HG03520 (cell line): ENCODE measurements around the gene STOX1.
"Not testable (repeated sequence)": the region's sequence is repeated elsewhere in the genome, so short reads cannot be mapped to it uniquely, and the experiment has no call there.

Experiments
- ATAC-seq: cut with Tn5 transposase; IDR thresholded peaks from one replicate; pipeline ENCODE4 v1.9.1; 2021; ENCODE audit warnings: mild to moderate bottlenecking, moderate library complexity; ENCODE audit not compliant: unreplicated experiment

The STOX1 gene

GRCh38 chr10:68826764-68827591, at the start of gene STOX1:
Gene STOX1, plus strand, starts transcription at chr10:68827531. Its CDS starts 93 bp downstream, at chr10:68827624.
- ATAC-seq = no peak

GRCh38 chr10:68781613-68782574, 45.4 kb upstream of the STOX1 start:
- ATAC-seq = no peak

- no peak for ATAC-seq
Observed at GRCh38 chr10:68784476-68784875, 42.9 kb upstream of the STOX1 start.

- ATAC-seq = no peak
Observed at GRCh38 chr10:68787813-68788212, 39.5 kb upstream of the STOX1 start.

- no peak for ATAC-seq
Observed at GRCh38 chr10:68790476-68790875, 36.9 kb upstream of the STOX1 start.

GRCh38 chr10:68792115-68792514, 35.2 kb upstream of the STOX1 start:
- ATAC-seq = no peak

GRCh38 chr10:68795886-68796532, 31.3 kb upstream of the STOX1 start:
- ATAC-seq = no peak

- no peak for ATAC-seq
Observed at GRCh38 chr10:68796605-68797004, 30.7 kb upstream of the STOX1 start.

- no peak for ATAC-seq
Observed at GRCh38 chr10:68800211-68800610, 27.1 kb upstream of the STOX1 start.

- ATAC-seq = no peak
Observed at GRCh38 chr10:68804692-68805091, 22.6 kb upstream of the STOX1 start.

- ATAC-seq = not testable (repeated sequence)
Observed at GRCh38 chr10:68810830-68811229, 16.5 kb upstream of the STOX1 start.

GRCh38 chr10:68811314-68812009, 15.9 kb upstream of the STOX1 start:
- ATAC-seq = no peak

GRCh38 chr10:68812420-68812819, 14.9 kb upstream of the STOX1 start:
- no peak for ATAC-seq

- ATAC-seq = no peak
Observed at GRCh38 chr10:68813559-68813958, 13.8 kb upstream of the STOX1 start.

- ATAC-seq = no peak
Observed at GRCh38 chr10:68816796-68817412, 10.4 kb upstream of the STOX1 start.

- ATAC-seq = not testable (repeated sequence)
Observed at GRCh38 chr10:68820359-68820758, 7.0 kb upstream of the STOX1 start.

- not testable (repeated sequence) for ATAC-seq
Observed at GRCh38 chr10:68822626-68823025, 4.7 kb upstream of the STOX1 start.

- not testable (repeated sequence) for ATAC-seq
Observed at GRCh38 chr10:68827592-68827959, 245 bp downstream of the STOX1 start.

- ATAC-seq = not testable (repeated sequence)
Observed at GRCh38 chr10:68828083-68828601, 811 bp downstream of the STOX1 start.

- ATAC-seq = no peak
Observed at GRCh38 chr10:68828833-68829232, 1.5 kb downstream of the STOX1 start.
